ENCODE results near the gene APC. TPM values are rescaled to one million over a fixed set of nuclear protein-coding genes. Genes with fewer than 3 reads are reported as not detected.

Gene APC
- total RNA-seq, 6 experiments from 2014 or later, result 51.9 to 69.2 (median 53.9) TPM

DNA sequence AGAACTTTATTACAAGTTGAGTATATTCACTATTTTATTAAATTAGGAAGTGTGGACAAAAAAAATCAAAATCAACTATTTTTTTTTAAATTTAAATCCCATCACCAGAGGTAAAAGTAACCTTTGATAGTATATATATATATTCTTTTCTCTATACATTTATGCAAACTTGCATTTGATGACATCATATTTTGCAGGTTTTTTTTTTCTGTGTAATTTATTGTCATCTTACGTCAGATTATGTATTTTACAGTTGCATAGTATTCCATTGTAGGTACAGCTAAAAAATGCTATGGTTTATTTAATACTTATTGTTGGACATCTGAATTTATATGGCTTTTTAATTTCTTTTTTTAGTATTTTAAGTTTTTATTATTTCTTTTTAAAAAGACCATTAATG is 25.5 kb downstream of the APC start:
- no peak overlapping the region for H3K27ac Mint-ChIP-seq
- peaks cover 12% of the 10 kb centered on the region for H3K36me3 Mint-ChIP-seq (ENCODE audit: low read depth)
- H3K4me3 Mint-ChIP-seq, result no peak overlapping the region
- TF ChIP-seq, protein P1, sequence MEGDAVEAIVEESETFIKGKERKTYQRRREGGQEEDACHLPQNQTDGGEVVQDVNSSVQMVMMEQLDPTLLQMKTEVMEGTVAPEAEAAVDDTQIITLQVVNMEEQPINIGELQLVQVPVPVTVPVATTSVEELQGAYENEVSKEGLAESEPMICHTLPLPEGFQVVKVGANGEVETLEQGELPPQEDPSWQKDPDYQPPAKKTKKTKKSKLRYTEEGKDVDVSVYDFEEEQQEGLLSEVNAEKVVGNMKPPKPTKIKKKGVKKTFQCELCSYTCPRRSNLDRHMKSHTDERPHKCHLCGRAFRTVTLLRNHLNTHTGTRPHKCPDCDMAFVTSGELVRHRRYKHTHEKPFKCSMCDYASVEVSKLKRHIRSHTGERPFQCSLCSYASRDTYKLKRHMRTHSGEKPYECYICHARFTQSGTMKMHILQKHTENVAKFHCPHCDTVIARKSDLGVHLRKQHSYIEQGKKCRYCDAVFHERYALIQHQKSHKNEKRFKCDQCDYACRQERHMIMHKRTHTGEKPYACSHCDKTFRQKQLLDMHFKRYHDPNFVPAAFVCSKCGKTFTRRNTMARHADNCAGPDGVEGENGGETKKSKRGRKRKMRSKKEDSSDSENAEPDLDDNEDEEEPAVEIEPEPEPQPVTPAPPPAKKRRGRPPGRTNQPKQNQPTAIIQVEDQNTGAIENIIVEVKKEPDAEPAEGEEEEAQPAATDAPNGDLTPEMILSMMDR (IDR thresholded peaks at IDR 0.05), result no peak
- peaks cover 20% of the 10 kb centered on the region for H3K4me1 Mint-ChIP-seq (ENCODE audit: low read depth)
- H3K9me3 Mint-ChIP-seq, result no peaks in the 10 kb centered on the region
- DNase-seq, result no peak
- H3K27me3 Mint-ChIP-seq (ENCODE audit: insufficient read depth), result no peaks in the 10 kb centered on the region

DNA sequence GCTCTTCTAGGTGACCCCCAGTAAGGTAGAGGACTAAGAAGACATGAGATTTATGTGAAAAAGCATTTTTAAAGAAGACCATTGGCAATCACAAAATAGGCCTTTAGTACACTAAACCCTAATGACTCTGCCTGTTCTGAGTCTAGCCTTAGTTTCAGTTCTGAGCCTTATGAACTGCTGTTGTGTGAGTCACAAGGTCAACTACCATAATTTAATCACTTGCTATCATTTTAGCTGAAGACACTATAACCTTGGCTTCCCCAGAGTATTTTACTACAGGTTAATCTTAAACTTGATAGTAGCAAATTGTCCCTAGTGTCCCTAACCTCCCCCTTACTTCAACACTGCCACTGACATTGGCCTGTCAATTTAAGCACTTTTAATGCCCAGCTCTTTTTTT is 34.4 kb downstream of the APC start:
- DNase-seq, result peak; percentile 28
- Mint-ChIP-seq H3K4me1 (ENCODE audit: low read depth) (peaks cover 32% of the 10 kb centered on the region), H3K9me3 (no peaks in the 10 kb centered on the region), H3K36me3 (ENCODE audit: low read depth) (peaks cover 12% of the 10 kb centered on the region; the same call in 1 of the 2 replicates), H3K27me3 (ENCODE audit: insufficient read depth) (peaks cover 2% of the 10 kb centered on the region; the same call in 1 of the 2 replicates), H3K27ac (peak overlapping the region; percentile 56), H3K4me3 (no peak overlapping the region)
- TF ChIP-seq, protein P1 (IDR thresholded peaks at IDR 0.05), result no peak

DNA sequence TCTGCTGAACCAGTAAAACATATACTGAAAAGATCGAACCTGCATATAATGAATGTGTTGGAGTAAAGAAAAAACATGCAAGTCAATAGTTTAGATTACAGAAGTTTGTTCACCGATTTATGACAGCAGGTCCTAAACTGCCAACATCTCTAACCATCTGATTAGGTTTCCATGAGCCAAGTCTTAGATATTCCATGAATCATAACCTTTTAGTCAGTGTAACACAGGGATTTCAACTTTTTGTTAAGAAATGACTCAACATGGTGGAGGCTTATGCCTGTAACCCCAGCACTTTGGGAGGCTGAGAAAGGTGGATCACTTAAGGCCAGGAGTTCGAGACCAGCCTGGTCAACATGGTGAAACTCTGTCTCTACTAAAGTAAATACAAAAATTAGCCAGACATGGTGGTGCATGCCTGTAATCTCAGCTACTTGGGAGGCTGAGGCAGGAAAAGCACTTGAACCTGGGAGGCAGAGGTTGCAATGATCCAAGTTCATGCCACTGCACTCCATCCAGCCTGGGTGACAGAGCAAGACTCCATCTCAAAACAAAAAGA is 38.7 kb downstream of the APC start:
- no peak overlapping the region for H3K4me3 Mint-ChIP-seq
- H3K4me1 Mint-ChIP-seq (ENCODE audit: low read depth), result peaks cover 51% of the 10 kb centered on the region
- peak overlapping the region; percentile 75 for H3K27ac Mint-ChIP-seq
- TF ChIP-seq, protein P1 (IDR thresholded peaks at IDR 0.05), result no peak
- no peaks in the 10 kb centered on the region for H3K9me3 Mint-ChIP-seq
- H3K27me3 Mint-ChIP-seq (ENCODE audit: insufficient read depth), result peaks cover 4% of the 10 kb centered on the region; the same call in 1 of the 2 replicates
- peaks cover 31% of the 10 kb centered on the region for H3K36me3 Mint-ChIP-seq (ENCODE audit: low read depth)
- peak; percentile 92 for DNase-seq

DNA sequence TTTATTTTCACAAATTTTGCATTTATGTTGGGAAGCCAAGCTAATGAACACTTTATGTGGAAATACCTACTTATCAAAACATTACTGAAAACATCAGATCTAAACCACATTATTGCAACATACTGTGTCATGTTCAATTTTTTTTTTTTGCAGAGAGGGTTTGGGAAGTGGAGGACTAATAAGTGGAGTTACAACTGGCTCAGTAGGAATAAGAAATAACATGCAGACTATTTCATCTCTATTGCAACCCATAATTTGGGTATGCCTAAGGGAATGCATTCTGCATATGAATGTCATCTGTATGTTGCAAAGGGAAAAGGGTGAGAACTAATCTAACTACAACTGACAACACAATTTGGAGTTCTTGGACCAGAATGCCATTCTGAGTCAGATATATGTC is 41.8 kb downstream of the APC start:
- H3K4me3 Mint-ChIP-seq, result no peak overlapping the region
- H3K27me3 Mint-ChIP-seq (ENCODE audit: insufficient read depth), result peaks cover 2% of the 10 kb centered on the region; the same call in 1 of the 2 replicates
- H3K9me3 Mint-ChIP-seq, result no peaks in the 10 kb centered on the region
- H3K4me1 Mint-ChIP-seq (ENCODE audit: low read depth), result peaks cover 39% of the 10 kb centered on the region
- H3K27ac Mint-ChIP-seq, result no peak overlapping the region
- peak; percentile 43 for DNase-seq
- H3K36me3 Mint-ChIP-seq (ENCODE audit: low read depth), result peaks cover 47% of the 10 kb centered on the region
- TF ChIP-seq, protein P1 (IDR thresholded peaks at IDR 0.05), result no peak

DNA sequence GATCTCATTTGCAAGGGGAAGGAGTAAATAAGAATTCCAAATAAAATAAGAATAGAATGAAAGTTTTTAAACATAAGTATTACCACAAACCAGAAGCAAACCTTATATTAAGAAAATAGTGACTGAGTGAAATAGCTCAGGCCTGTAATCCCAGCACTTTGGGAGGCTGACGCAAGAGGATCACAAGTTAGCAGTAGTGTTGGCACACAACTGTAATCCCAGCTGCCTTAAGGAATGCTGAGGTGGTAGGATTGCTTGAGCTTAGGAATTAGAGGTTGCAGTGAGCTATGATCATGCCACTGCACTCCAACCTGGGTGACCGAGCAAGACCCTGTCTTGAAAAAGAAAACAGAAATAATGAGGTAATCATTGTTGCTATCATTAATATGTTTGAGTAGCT is 47.0 kb downstream of the APC start:
- no peak for DNase-seq
- Mint-ChIP-seq H3K4me3 (no peak overlapping the region), H3K9me3 (no peaks in the 10 kb centered on the region), H3K4me1 (ENCODE audit: low read depth) (peaks cover 41% of the 10 kb centered on the region), H3K27me3 (ENCODE audit: insufficient read depth) (no peaks in the 10 kb centered on the region; the same call in 1 of the 2 replicates), H3K36me3 (ENCODE audit: low read depth) (peaks cover 30% of the 10 kb centered on the region), H3K27ac (no peak overlapping the region)
- TF ChIP-seq, protein P1 (IDR thresholded peaks at IDR 0.05), result no peak

Data from HFFc6 (cell line).